Endothelial cell of hepatic sinusoid (primary cell): ENCODE measurements around the gene INSYN1.
"Not testable (repeated sequence)": the region's sequence is repeated elsewhere in the genome, so short reads cannot be mapped to it uniquely, and the experiment has no call there.

ENCODE experiments used
- in situ Hi-C: cut with HindIII; loops from 2 replicates; pipeline ENCODE4 v1.10.0; 2017; ENCODE audit warnings: low sequenced_read_pairs

Gene INSYN1, protein sequence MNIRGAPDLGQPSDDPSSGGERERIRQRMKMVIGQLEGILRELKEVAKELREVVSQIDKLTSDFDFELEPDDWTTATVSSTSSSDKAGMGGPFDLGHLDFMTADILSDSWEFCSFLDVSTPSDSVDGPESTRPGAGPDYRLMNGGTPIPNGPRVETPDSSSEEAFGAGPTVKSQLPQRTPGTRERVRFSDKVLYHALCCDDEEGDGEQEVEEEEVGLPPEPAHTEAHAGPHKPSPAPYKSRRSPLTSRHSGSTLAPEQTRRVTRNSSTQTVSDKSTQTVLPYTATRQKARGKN

DNA sequence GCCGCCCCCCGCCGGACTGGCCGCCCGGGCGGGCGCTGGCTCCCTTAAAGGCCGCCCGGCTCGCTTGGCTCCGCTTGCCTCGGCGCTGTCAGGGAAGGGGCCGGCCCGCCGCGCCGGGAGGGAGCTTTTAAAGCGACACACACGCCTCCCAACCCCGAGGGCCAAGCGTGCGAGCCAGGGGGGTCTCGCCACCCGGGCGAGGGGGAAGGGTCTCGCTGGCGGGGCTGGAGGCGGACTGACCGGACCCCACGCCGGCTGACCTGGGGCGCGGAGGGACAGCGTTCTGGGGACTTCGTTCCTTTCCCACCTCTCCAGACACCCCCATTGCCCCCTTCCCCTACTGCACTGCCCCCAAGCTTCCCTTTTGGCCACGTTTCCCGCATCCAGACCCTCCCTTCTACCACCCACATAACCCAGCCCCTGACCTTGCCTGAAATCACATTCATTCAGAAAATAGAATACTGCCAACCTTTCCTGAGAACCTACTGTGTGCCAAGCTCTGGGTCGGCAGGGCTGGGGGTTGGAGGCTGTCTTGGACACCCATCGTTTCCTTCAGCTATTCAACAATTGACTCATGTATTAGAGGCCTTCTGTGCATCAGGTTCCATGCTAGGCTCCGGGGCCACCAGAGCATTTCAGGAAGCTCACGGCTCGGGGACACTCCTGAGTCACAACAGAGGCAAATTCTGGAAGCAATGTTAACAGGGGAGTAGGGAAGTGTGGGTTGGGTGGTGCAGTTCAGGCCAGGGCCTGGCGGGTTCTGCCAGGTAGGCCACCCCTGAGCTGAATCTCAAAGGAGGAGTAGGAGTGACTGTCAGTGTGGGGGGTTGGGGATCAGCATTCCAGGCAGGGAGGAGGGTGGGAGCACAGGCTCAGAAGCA, at the start of gene INSYN1:
Gene INSYN1 (minus strand): TSS at position 102 of the 881 bp plus-strand sequence. CDS start 2,221 bp downstream, outside the sequence.
- in situ Hi-C loops = no loop called here

DNA sequence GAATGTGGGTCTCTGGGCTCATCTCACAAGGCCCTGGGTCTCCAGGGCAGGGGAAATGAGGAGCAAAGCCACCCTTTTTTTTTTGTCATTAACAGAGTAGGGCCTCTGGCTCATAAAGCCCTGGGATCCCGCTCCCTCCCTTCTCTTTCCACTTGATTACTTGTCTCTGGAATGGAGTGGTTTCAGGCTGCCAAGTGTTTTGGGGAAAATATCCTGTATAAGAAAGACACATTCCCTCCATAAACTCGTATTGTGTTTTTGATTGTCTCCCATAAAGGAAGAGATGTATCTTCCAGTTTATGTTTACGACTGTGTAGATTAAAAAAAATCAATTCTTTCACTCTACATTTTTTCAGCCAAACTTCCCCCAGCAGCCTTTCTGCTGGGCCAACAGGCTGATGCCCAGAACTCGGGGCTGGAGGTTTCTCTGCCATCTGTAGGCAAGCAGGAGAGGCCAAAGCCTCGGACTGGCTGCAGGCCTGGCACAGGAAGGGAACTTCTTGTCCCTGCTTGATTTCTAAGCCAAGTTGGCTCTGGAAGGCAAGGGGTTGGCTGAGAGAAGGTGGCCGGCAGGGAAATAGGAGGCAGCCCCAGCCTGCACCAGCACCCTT, 49.4 kb upstream of the INSYN1 start:
- in situ Hi-C loops = no loop called here

DNA sequence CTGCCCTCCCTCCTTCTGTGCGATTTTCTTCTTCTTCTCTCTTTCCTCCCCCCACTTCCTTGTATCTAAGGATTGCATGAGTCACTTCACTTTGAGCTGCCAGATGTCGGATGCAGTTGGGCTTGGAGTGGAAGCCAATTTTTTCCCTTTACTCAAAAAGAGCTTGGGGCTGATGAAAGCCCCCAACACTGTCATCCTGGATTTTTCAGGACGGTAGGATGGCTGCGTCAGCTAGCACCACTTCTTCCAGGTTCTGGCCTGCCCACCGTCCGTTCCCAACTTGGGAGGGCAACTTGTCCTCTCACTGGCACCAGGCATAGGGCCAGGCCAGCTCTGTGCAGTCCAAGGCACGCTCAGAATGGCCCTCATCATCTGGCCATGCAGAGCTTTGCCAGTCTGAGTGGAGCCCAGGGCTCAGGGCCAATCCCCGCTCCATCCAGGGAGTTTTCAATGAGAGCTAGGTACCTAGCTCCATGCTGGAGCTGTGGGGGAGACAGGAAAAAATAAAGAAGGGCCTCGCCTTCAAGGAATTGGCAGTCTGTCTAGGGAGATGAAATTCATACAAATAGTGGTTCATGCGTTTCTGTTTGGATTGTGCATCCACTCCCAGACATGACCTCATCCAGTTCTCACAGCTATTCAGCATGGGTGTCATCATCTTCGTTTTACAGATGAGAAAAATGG, 47.7 kb upstream of the INSYN1 start:
- in situ Hi-C loops = no loop called here

DNA sequence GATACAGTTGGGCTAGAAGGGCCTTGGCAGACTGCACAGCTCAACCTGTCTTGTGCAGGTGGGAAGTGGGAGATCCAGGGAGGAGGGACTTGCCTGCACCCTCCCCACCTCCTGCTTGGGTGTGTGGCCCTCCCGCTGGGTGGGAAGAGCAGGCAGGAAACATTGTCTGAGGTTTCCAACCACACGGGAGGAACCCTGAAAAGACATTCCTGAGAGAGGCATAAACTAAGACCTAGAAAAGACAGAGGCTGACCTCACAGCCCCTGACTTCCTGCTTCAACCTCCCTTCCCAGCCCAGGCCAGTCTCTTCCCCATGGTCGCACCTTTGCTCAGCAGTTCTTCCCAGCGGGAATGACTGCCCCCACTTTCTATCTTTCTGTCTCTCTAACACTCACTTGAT, 46.3 kb upstream of the INSYN1 start:
- in situ Hi-C loops = no loop called here

DNA sequence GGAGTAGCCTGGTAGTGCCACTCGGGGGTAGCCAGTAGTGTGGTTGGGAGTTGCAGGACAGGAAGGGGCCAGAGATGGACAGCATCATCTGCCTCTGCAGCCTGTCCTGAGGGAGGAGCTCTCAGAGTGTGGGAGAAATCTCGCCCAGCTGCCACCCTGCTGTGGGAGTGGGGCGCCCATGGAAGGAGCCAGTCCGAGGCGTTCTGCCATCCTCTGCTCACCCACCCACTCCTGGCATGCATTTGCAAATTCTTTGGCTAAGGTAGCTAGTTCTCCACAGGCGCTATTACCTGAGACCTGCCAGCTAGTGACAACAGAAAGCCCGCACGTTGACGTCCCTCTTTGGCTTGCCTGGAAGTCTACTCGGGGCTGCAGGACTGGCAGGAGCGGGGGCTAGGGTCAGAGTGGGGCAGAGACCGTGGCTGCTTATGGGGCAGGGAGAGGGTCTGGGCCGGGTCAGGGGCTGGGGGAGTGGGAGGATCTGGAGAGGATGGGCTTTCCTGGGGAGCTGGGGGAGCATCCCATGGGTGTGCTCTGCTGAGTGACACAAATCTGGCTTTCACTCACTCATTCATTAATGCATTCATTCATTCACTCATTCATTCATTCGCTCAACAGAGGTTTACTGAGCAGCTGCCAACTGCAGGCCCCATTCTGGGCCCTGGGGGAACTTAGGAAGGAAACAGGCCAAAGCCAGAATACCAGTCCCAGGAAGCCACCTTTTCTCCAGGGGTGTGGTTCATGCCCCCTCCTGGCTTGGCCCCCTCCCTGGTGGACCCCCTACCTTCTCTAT, 44.4 kb upstream of the INSYN1 start:
- in situ Hi-C loops = no loop called here

DNA sequence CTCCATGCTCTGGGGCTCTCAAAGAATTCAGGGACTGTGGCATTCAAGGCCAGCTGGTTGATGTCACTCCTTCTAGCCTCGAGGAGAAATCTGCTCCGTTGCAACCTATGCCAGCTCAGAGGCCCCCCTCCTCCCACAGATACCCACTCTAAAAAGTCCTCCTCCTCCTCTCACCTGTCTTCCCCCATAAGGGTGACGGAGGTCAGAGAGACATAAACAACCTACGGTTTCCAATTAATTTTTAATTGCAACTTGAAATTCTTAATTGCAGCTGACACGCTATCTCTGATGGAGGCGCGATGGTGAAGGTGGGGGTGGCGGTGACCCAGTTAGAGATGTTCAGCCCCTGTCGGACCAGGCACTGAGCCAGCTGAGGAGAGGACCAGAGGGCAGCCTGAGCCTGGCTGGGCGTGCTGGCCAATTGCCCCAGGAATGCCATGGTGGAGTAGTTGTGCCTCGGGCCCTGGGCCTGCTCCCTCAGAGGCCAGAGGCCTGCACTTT, 43.2 kb upstream of the INSYN1 start:
- in situ Hi-C loops = no loop called here

DNA sequence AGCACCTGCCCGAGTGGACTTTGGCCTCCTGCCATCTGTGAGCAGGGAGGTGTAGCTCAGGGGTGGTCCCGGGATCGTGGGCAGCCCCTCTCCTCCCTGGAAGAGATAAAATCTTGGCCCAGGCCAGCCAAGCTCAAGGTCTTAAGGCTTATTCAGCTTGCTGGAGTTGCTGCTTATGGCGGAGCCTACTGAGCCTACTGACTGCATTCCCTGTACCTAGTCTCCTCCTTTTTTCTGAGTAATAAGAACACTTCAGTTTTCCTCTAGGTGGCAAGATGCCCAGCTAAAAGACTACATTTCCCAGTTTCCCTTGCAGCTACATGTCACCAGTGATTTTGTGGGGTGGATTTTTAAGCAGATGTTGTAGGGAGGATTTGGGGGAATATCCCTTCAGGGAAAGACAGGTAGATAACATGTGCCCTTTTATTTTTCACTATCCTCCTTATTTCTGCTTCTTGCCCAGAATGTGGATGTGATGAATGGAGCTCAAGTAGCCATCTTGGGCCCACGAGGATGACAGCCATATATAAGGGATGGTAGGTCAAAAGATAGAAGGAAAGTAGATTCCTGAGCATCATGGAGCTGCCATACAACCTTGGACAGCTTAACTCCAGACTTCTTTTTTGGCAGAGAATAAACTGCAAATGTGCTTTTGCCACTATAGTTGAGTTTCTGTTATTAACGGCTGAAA, 41.4 kb upstream of the INSYN1 start:
- in situ Hi-C loops = loop anchor here (5.0 kb wide), 2 partner anchors 53 to 83 kb away; no protein-coding TSS in a partner anchor

DNA sequence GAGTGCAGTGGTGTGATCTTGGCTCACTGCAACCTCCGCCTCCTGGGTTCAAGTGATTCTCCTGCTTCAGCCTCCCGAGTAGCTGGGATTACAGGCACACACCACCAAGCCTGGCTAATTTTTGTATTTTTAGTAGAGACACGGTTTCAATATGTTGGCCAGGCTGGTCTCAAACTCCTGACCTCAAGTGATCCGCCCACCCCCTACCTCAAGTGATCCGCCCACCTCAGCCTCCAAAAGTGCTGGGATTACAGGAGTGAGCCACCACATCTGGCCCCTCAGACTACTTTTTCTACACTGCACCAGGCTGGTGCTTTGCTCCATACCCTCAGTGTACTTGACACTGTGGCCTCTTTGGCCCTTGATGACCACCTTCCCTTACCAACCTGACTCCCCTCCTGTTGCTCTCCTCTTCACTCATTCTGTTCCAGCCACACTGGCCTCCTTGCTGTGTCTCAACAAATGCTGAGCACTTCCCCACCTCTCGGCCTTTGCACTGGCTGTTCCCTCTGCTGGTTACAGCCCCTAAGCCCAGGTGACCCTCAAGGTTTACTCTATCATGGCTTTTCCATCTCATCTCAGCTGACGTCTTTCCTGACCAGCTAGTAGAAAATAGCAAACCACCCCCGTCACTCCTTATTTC, 39.9 kb upstream of the INSYN1 start:
- in situ Hi-C loops = loop anchor here (5.0 kb wide), 2 partner anchors 54 to 84 kb away; no protein-coding TSS in a partner anchor

DNA sequence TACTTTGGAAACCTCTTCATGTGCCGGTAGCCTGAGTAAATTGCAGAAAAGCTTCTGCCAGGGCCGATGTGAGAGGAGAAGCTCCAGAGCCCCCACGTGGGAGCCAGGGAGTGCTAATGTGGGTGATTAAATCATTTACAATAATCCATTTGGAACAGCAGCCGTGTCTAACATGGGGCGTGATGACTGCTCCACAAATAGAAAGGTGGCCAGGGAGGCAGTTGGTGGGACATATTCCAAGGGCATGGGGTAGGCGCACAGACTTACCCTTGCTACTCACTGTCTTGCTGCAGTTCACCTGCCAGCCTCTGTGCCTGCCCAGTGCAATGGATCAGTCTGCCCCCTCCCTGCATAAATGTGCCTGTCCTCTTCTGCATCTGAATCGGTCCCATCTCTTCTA, 39.3 kb upstream of the INSYN1 start:
- in situ Hi-C loops = loop anchor here (5.0 kb wide), 2 partner anchors 55 to 85 kb away; no protein-coding TSS in a partner anchor

DNA sequence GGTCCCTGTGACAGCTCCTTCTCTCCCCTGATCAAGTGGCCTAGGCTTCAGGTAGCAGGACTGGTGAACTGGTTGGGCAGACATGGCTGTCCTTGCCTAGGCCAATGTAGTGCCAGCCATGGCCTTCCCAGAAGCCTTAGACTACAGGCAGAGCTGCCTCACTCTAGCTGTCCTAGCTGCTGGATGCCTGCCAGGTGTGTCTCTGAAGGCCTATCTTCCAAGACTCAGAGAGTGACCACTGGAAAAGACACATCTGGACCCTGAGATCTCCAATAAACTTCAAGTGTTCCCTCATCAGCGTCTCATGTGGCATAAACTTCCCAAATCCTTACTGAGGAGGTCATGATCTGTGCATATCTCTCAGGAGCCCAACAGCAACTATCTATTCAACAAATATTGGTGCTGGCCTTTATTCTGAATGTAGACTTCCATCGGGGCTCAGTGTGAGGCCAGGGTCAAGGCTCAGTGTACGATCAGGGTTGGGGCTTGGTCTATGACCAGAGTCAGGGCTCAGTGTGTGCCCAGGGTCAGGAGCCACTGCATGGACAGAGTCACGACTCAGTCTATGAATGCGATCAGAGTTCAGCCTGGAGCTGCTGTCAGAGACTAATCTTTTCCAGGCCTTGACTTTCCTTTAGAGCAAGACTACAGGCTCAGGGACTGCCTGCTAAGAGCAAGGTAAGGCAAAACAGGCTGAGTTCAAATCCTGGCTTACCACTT, 36.5 kb upstream of the INSYN1 start:
- in situ Hi-C loops = loop anchor here (5.0 kb wide), 2 partner anchors 58 to 88 kb away; no protein-coding TSS in a partner anchor

DNA sequence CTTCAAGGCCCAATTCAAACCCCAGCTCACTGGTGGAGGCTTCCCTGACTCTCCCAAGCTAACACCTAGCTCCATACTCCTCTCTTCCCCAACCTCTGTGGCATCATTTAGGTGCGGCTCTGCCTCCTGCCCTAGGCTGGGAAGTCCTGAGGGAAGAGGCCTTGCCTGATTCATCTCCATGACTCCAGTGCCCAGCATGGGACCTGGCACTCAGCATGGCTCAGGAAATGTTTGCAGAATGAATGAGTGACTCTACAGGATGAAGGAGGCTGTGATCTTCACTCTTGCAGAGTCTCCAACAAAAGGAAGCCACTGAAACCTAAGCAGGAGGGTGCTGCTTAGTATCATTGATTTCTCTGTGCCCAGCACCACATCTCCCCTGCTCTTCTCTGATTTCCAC, 34.5 kb upstream of the INSYN1 start:
- in situ Hi-C loops = no loop called here

DNA sequence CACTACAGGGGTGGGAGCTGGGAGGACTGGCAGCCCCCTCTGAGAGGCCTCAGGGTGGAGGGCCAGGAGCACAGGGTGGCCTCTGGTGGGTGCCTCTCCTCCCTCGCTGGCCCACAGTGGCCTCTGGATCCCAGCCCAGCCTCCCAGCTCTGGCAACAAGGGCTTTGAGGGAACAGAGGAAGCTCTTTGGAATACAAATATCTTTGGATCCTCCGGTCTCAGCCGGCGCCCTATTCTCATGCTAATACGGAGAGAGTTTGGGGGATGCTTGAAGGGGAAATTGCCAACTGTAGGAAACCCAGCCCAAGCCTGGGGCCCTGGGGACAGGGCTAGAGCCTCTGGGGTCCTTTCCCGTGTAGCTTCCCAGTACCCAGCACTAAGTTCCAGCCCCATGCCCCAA, 33.4 kb upstream of the INSYN1 start:
- in situ Hi-C loops = no loop called here

DNA sequence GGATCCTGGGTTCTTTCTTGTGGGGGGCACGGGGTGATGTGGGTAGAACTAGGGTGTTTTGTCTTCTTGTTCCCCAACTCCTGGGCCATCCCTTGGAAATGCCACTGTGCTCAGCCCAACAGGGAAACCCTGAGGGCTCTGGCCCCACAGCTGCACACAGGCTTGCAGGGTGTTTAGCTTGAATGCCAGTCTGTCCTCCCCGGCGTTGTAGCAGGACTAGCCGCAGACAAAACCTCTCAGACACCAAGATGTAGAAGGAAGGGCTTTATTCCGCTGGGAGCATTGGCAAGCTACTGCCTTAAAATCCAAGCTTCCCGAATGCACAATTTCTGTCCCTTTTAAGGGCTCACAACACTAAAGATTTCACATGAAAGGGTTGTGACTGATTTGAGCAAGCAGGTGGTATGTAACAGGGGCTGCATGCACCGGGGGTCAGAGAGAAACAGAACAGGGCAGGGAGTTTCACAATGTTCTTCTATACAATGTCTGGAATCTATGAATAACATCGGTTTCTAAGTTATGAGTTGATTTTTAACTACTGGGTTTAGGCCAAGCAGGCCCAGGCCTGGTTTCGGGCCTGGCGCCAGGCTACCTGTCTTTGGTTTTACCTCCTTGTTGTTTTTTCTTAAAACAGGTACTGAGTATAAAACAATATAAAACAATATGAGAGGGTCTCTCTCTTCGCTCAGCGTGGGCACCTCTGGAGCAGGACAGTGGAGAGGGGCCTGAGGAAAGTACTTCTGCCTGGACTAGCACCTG, 32.3 kb upstream of the INSYN1 start:
- in situ Hi-C loops = not testable (repeated sequence)

DNA sequence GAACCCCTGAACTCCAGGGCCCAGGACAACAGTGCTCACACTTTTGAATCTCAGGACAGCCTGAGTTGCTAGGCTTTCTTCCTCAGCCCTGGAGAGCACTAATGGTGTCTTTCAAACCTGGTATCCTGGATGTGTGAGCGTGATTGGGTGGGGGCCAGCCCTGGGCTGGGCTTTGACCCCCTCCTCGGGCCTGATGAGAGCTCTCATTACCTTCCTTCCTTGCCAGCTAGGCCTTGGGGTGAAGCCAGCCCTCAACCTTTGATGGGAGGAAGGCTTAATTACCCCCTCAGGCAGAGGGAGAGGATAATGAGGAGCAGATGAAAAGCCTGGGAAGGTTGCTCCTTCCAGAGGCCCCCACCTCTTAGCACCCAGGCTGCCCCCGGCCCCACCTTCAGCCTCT, 31.1 kb upstream of the INSYN1 start:
- in situ Hi-C loops = no loop called here

DNA sequence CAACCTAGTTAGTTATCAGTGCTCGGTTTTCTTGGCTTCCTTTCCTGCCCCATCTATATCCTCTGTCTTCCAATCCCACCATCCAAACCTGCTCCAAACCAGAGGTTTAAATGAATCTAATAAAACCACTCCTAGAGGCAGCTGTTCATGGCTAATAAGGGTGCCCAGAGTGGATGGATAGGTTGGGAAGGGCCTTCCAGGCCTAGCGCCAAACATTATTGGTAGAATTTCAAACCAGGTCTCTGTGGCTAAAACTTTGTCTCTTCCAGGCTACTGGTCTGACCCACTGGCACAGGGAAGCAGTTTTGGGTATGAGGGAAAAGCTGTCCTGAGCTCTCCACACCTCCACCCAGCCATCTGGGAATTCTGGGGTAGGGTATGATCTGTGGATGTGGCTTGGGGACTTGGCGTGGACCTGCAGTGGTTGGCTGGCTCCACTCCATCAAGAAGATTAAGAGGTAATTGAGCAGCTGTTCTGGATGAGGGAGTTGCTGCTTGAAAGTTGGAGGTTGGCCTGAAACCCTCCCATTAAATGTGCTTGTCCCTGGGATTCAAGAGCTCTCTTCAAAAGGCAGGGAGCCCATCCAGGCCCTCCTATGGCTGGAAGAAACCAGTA, 29.3 kb upstream of the INSYN1 start:
- in situ Hi-C loops = no loop called here

DNA sequence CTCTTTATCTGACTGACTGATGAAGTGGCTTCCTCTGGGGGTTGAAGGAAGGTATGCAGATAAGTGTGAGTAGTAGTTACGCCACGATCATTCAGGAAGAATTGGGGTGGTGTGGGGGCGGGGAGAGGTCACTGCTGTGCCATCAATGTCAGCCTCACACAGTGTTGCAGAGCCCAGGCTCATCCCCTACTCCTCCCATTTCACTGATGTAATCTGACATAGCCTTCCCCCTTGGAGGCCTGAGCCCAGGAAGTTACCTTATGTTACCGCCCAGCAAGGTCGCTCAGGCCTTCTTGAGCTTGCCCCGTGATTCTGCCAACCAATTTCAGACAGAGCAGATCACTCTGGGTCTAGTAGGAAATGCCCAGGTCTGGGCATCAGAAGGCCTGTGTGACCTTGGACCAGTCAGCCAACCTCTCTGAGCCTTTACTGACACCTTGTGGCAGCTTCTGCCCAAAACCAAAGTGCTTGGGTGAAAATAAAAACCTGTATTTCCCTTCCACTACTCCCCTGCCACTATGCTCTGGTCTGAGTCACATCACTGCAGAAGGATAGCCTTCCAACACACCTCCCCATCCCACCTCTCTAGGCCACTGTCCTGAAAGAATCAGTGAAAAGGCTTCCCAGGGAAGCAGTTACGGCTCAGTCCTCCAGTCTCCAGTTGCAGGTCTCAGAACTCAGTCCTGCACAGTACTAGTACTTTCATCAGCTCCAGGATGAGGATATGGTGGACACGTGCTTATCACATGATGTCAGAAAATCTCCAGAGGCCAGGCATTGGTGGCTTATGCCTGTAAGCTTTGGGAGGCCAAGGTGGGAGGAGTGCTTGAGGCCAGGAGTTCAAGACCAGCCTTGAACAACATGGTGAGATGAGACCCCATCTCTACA, 28.1 kb upstream of the INSYN1 start:
- in situ Hi-C loops = no loop called here
